Measurements from ENCODE around the gene ASTE1.

Gene ASTE1

GRCh38 chr3:131008326-131008725, 18.3 kb downstream of the ASTE1 start:
- no peak overlapping the region for H3K4me3 ChIP-seq (ENCODE audit: low read depth, low read length)
- TF ChIP-seq CTCF (IDR thresholded peaks at IDR 0.05; ENCODE audit: low read depth, low read length), result no peak

DNA sequence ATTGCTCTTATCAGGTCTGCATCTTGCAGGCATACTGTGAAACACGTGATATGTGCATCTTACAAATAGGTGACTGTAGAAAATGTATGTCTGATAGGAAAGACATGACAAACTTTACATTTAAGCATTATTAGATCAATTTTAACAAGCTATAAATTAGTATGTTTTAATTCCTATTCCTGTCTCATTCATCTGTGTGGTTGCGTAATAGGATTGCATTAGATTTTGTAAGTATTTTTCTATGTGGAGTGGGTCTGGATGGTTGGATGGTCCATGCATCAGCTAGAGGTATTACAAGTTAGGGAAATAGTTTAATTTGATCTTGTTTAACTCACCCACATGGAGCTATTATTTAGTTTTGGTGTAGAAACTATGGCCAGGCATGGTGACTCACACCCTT, 18.8 kb downstream of the ASTE1 start:
- no peak for TF ChIP-seq CTCF (IDR thresholded peaks at IDR 0.05; ENCODE audit: low read depth, low read length)
- no peak overlapping the region for H3K4me3 ChIP-seq (ENCODE audit: low read depth, low read length)

DNA sequence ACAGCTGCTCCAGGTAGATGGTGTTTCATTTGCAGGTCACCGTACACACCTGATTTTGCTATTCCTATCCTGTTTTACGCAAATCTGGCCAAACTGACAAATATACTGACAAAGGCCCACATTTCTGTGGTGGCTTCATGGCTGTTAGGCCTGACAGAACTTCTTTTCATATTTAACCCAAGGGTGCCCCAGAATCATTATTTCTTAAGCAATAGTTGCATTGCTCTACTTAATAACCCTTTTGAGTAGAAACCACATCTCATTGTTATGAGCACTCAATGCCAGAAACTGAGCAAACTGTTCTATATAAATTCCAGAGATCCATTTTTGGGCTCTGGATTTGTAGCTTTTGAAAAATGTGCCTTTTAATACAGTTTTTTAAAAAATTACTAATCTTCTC, 19.4 kb downstream of the ASTE1 start:
- H3K4me3 ChIP-seq (ENCODE audit: low read depth, low read length), result no peak overlapping the region
- no peak for TF ChIP-seq CTCF (IDR thresholded peaks at IDR 0.05; ENCODE audit: low read depth, low read length)

GRCh38 chr3:131004603-131005002, 22.0 kb downstream of the ASTE1 start:
- no peak overlapping the region for H3K4me3 ChIP-seq (ENCODE audit: low read depth, low read length)
- TF ChIP-seq CTCF (IDR thresholded peaks at IDR 0.05; ENCODE audit: low read depth, low read length), result no peak

- no peak for TF ChIP-seq CTCF (IDR thresholded peaks at IDR 0.05; ENCODE audit: low read depth, low read length)
Measured at GRCh38 chr3:131001071-131001470, 25.6 kb downstream of the ASTE1 start.

GRCh38 chr3:130997289-130997688, 29.3 kb downstream of the ASTE1 start:
- no peak overlapping the region for H3K4me3 ChIP-seq (ENCODE audit: low read depth, low read length)
- TF ChIP-seq CTCF (IDR thresholded peaks at IDR 0.05; ENCODE audit: low read depth, low read length), result no peak

More at GRCh38 chr3:131001071-131001470, 25.6 kb downstream of the ASTE1 start:
- no peak overlapping the region for H3K4me3 ChIP-seq (ENCODE audit: low read depth, low read length)

DNA sequence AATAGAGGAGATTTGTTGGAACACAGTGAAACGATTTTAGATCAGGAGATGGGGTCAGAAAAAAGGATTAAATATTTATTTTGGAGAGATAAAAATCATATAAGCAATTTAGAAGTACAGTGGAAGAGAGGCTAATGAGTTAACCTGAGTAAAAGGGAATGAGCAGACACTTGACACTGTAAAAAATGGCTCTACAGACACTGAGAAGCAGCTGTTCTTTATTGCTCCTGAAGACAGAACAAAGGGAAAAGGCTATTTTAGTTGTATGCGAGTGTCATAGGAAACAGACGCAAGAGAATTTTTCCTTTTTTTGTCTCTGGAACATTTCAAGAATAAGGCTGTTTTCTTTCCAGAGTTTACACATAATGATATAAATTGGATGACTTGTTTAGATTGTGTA, 34.3 kb downstream of the ASTE1 start:
- no peak for TF ChIP-seq CTCF (IDR thresholded peaks at IDR 0.05; ENCODE audit: low read depth, low read length)
- no peak overlapping the region for H3K4me3 ChIP-seq (ENCODE audit: low read depth, low read length)
